Neural cell (in vitro differentiated cells): Measurements from ENCODE around the gene ESR1. TPM values are rescaled to one million over a fixed set of nuclear protein-coding genes. Genes with fewer than 3 reads are reported as not detected.

Experiments used
- H2AFZ ChIP-seq: fragments of 200-600, 300-800 bp; sonication (generic), shearing (Covaris generic); 2 replicates; pipeline ENCODE4 v1.6.0; 2014; ENCODE audit warnings: low read depth, mild to moderate bottlenecking, antibody characterized with exemption, low read length, moderate library complexity
- H3F3A ChIP-seq: fragments of 200-600 bp; shearing (Covaris generic); 2 replicates; pipeline ENCODE4 v1.6.1; 2016; ENCODE audit warnings: mild to moderate bottlenecking, moderate library complexity, mixed read lengths, antibody characterized with exemption, low read length; ENCODE audit not compliant: insufficient read depth, poor library complexity, severe bottlenecking
- H3K27ac ChIP-seq: fragments of 200-600, 300-800 bp; sonication (generic), shearing (Covaris generic); 2 replicates; pipeline ENCODE4 v1.5.1; 2014; ENCODE audit warnings: mild to moderate bottlenecking, low read length, moderate library complexity
- H3K27me3 ChIP-seq: fragments of 300-800, 200-600 bp; sonication (generic), shearing (Covaris generic); 2 replicates; pipeline ENCODE4 v1.6.0; 2014; ENCODE audit warnings: mild to moderate bottlenecking, low read depth, low read length, moderate library complexity; ENCODE audit not compliant: insufficient read depth
- H3K36me3 ChIP-seq: fragments of 300-800, 200-600 bp; sonication (generic), shearing (Covaris generic); 2 replicates; pipeline ENCODE4 v1.5.1; 2014; ENCODE audit warnings: mild to moderate bottlenecking, antibody characterized with exemption, low read length, moderate library complexity; ENCODE audit not compliant: insufficient read depth
- H3K4me2 ChIP-seq: fragments of 300-800, 200-600 bp; sonication (generic), shearing (Covaris generic); 2 replicates; pipeline ENCODE4 v1.6.0; 2014; ENCODE audit warnings: mild to moderate bottlenecking, low read length
- H3K4me3 ChIP-seq: fragments of 300-800, 200-600 bp; sonication (generic), shearing (Covaris generic); 2 replicates; pipeline ENCODE4 v1.5.1; 2014; ENCODE audit warnings: mild to moderate bottlenecking, low read length, moderate library complexity
- H3K79me2 ChIP-seq: fragments of 200-600 bp; shearing (Covaris generic); replicated peaks from 2 replicates; pipeline ENCODE4 v1.6.0; 2014; ENCODE audit warnings: mild to moderate bottlenecking, low read length, moderate library complexity; ENCODE audit not compliant: insufficient read depth
- H3K9ac ChIP-seq: fragments of 300-800, 200-600 bp; sonication (generic), shearing (Covaris generic); 2 replicates; pipeline ENCODE4 v1.6.1; 2016; ENCODE audit warnings: mild to moderate bottlenecking, low read length, mixed read lengths
- H3K9me2 ChIP-seq: fragments of 200-600 bp; shearing (Covaris generic); 2 replicates; pipeline ENCODE4 v1.6.1; 2016; ENCODE audit warnings: mild to moderate bottlenecking, low read length, mixed read lengths; ENCODE audit not compliant: insufficient read depth
- H3K9me3 ChIP-seq: fragments of 200-600, 300-800 bp; sonication (generic), shearing (Covaris generic); 2 replicates; pipeline ENCODE4 v1.6.1; 2016; ENCODE audit warnings: mild to moderate bottlenecking, mixed run types, low read length, moderate library complexity, mixed read lengths
- H4K20me1 ChIP-seq: fragments of 200-600 bp; shearing (Covaris generic); 2 replicates; pipeline ENCODE4 v1.6.1; 2016; ENCODE audit warnings: mild to moderate bottlenecking, mixed run types; ENCODE audit not compliant: insufficient read depth
- EP300 ChIP-seq: fragments of 450-650 bp; conservative IDR thresholded peaks from 2 replicates; pipeline ENCODE4 v1.6.1; 2014; ENCODE audit warnings: antibody characterized with exemption, mild to moderate bottlenecking, moderate library complexity; ENCODE audit not compliant: poor library complexity, severe bottlenecking
- EZH2 ChIP-seq: fragments of 200-600, 300-800 bp; shearing (Covaris generic), sonication (generic); IDR thresholded peaks from 2 replicates; pipeline ENCODE4 v1.6.1; 2014; ENCODE audit warnings: antibody characterized with exemption, low read length, borderline replicate concordance, mild to moderate bottlenecking; ENCODE audit not compliant: insufficient read depth, poor library complexity, severe bottlenecking
- MXI1 ChIP-seq: fragments of 450-650 bp; conservative IDR thresholded peaks from 2 replicates; pipeline ENCODE4 v1.6.1; 2014; ENCODE audit warnings: antibody characterized with exemption, mild to moderate bottlenecking; ENCODE audit not compliant: poor library complexity, severe bottlenecking
- POLR2AphosphoS5 ChIP-seq: IDR thresholded peaks from 2 replicates; pipeline ENCODE4 v1.6.1; 2012
- RAD21 ChIP-seq: fragments of 450-650 bp; conservative IDR thresholded peaks from 2 replicates; pipeline ENCODE4 v1.6.1; 2014; ENCODE audit warnings: antibody characterized with exemption, mild to moderate bottlenecking, moderate library complexity
- SMC3 ChIP-seq: fragments of 450-650 bp; conservative IDR thresholded peaks from 2 replicates; pipeline ENCODE4 v1.6.1; 2014; ENCODE audit warnings: antibody characterized with exemption, mild to moderate bottlenecking, moderate library complexity; ENCODE audit not compliant: poor library complexity
- TAF1 ChIP-seq: IDR thresholded peaks from 2 replicates; pipeline ENCODE4 v1.6.1; 2012; ENCODE audit warnings: low read depth
- polyA plus RNA-seq: library from polyadenylated mRNA; depleted of rRNA; stranded (reverse); fragments of >200 nt; gene quantifications from 2 replicates; pipeline ENCODE4 v1.2.3, GENCODE V29; 2014
- TF ChIP-seq, protein P1 (sequence below): IDR thresholded peaks from 2 replicates; pipeline ENCODE4 v1.6.1; 2012; ENCODE audit warnings: borderline replicate concordance
- TF ChIP-seq, protein P2 (sequence below): fragments of 450-650 bp; IDR thresholded peaks from 2 replicates; pipeline ENCODE4 v1.5.1; 2014; ENCODE audit warnings: antibody characterized with exemption, mild to moderate bottlenecking, moderate library complexity; ENCODE audit not compliant: poor library complexity, severe bottlenecking

Gene ESR1
- polyA plus RNA-seq, 1 donor from 2014 or later: 0.14 TPM

GRCh38 chr6:152110886-152111820 lies 303.7 kb downstream of the ESR1 start:
- no peaks in the 10 kb centered on the region for H3K36me3 ChIP-seq
- H3K4me2 ChIP-seq: no peak overlapping the region
- no peaks in the 10 kb centered on the region for H3K79me2 ChIP-seq
- H3F3A ChIP-seq: no peaks in the 10 kb centered on the region
- H3K4me3 ChIP-seq: no peak overlapping the region
- H4K20me1 ChIP-seq: no peaks in the 10 kb centered on the region
- H3K27ac ChIP-seq: no peak overlapping the region
- H3K27me3 ChIP-seq: no peaks in the 10 kb centered on the region
- no peak overlapping the region for H3K9ac ChIP-seq
- H3K9me2 ChIP-seq: no peaks in the 10 kb centered on the region
- no peak for TF ChIP-seq SMC3
- no peak for TF ChIP-seq POLR2AphosphoS5
- TF ChIP-seq, protein P1, sequence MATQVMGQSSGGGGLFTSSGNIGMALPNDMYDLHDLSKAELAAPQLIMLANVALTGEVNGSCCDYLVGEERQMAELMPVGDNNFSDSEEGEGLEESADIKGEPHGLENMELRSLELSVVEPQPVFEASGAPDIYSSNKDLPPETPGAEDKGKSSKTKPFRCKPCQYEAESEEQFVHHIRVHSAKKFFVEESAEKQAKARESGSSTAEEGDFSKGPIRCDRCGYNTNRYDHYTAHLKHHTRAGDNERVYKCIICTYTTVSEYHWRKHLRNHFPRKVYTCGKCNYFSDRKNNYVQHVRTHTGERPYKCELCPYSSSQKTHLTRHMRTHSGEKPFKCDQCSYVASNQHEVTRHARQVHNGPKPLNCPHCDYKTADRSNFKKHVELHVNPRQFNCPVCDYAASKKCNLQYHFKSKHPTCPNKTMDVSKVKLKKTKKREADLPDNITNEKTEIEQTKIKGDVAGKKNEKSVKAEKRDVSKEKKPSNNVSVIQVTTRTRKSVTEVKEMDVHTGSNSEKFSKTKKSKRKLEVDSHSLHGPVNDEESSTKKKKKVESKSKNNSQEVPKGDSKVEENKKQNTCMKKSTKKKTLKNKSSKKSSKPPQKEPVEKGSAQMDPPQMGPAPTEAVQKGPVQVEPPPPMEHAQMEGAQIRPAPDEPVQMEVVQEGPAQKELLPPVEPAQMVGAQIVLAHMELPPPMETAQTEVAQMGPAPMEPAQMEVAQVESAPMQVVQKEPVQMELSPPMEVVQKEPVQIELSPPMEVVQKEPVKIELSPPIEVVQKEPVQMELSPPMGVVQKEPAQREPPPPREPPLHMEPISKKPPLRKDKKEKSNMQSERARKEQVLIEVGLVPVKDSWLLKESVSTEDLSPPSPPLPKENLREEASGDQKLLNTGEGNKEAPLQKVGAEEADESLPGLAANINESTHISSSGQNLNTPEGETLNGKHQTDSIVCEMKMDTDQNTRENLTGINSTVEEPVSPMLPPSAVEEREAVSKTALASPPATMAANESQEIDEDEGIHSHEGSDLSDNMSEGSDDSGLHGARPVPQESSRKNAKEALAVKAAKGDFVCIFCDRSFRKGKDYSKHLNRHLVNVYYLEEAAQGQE: no peak
- TF ChIP-seq EP300: no peak
- no peak for TF ChIP-seq EZH2
- TF ChIP-seq RAD21: no peak
- no peak for TF ChIP-seq MXI1
- no peak for TF ChIP-seq TAF1
- TF ChIP-seq, protein P2, sequence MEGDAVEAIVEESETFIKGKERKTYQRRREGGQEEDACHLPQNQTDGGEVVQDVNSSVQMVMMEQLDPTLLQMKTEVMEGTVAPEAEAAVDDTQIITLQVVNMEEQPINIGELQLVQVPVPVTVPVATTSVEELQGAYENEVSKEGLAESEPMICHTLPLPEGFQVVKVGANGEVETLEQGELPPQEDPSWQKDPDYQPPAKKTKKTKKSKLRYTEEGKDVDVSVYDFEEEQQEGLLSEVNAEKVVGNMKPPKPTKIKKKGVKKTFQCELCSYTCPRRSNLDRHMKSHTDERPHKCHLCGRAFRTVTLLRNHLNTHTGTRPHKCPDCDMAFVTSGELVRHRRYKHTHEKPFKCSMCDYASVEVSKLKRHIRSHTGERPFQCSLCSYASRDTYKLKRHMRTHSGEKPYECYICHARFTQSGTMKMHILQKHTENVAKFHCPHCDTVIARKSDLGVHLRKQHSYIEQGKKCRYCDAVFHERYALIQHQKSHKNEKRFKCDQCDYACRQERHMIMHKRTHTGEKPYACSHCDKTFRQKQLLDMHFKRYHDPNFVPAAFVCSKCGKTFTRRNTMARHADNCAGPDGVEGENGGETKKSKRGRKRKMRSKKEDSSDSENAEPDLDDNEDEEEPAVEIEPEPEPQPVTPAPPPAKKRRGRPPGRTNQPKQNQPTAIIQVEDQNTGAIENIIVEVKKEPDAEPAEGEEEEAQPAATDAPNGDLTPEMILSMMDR: no peak
- H2AFZ ChIP-seq: no peak overlapping the region
- no peaks in the 10 kb centered on the region for H3K9me3 ChIP-seq

- Histone ChIP-seq H3K79me2 (no peaks in the 10 kb centered on the region), H3K9ac (no peak overlapping the region), H3F3A (no peaks in the 10 kb centered on the region), H3K27me3 (no peaks in the 10 kb centered on the region), H4K20me1 (no peaks in the 10 kb centered on the region), H3K27ac (no peak overlapping the region), H3K36me3 (no peaks in the 10 kb centered on the region), H3K9me3 (no peaks in the 10 kb centered on the region), H3K4me2 (no peak overlapping the region), H3K9me2 (no peaks in the 10 kb centered on the region), H2AFZ (no peak overlapping the region), H3K4me3 (no peak overlapping the region)
- TF ChIP-seq EZH2 (no peak), RAD21 (no peak), TAF1 (no peak), SMC3 (no peak), MXI1 (no peak), EP300 (no peak), POLR2AphosphoS5 (no peak)
- TF ChIP-seq, protein P2: no peak
- TF ChIP-seq, protein P1: no peak
Measured at GRCh38 chr6:152112491-152113261, 305.2 kb downstream of the ESR1 start.
